ENCODE measurements around the gene BCAR3.
A peak's percentile ranks its signal among the peaks of the same experiment; 100 is the strongest.

DNA sequence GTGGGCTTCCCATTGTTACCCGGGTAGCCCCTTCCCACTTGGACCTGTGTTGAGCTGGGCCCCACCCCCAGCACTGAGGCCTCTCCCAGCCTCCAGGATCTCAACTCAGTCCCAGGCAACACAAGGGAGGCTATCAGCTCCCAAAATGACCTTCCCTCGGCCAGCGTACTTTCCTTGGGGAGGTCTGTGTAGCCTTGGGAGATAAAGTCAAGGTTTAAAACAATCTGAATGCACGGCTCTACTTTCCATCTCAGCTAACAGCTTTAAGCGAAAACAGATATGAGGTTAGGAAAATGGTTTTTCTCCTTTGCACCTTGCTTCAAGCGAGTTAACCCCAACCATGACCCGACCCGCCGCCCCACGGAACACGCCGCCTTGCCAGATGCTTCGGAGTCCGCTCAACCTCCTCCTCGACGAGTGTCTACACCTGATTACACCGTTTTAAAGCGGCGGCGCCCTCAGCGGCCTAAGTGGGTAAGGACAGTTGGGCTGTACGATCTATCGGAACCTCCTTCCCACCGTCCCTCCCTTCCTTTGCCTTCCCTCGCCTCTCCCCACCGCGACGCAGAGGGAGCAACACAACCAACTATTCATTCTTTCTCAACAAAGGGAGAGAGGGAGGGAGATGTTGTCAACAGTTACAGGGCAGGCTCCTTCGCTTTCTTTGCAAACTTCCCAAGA lies 1.1 kb downstream of the BCAR3 start:
- TF ChIP-seq, protein P1, sequence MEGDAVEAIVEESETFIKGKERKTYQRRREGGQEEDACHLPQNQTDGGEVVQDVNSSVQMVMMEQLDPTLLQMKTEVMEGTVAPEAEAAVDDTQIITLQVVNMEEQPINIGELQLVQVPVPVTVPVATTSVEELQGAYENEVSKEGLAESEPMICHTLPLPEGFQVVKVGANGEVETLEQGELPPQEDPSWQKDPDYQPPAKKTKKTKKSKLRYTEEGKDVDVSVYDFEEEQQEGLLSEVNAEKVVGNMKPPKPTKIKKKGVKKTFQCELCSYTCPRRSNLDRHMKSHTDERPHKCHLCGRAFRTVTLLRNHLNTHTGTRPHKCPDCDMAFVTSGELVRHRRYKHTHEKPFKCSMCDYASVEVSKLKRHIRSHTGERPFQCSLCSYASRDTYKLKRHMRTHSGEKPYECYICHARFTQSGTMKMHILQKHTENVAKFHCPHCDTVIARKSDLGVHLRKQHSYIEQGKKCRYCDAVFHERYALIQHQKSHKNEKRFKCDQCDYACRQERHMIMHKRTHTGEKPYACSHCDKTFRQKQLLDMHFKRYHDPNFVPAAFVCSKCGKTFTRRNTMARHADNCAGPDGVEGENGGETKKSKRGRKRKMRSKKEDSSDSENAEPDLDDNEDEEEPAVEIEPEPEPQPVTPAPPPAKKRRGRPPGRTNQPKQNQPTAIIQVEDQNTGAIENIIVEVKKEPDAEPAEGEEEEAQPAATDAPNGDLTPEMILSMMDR (IDR thresholded peaks at IDR 0.05), result peak; percentile 49 to 78 (median 55)
- no peak for TF ChIP-seq POLR2A (IDR thresholded peaks at IDR 0.05; ENCODE audit: low read depth)

Data from esophagus muscularis mucosa (tissue), 3 donors.